Spleen (tissue), 11 donors: ENCODE measurements around the gene ABHD5. TPM values are rescaled to one million over a fixed set of nuclear protein-coding genes. Genes with fewer than 3 reads are reported as not detected.

Experiments used
- DNase-seq: peaks from one replicate; pipeline ENCODE4 v3.0.0-alpha.2; 2020
- H3K27ac ChIP-seq, 8 donors: fragments of 200-600 bp; sonication (generic) in 7 of 8; 1 replicate in 4 of 8; 2 replicates in 4 of 8; pipeline versions ENCODE4 v1.5.0 to v1.8.0; 2016 to 2021; ENCODE audit warnings: inconsistent platforms in 4 of 8, mild to moderate bottlenecking in 4 of 8, moderate library complexity in 1 of 8
- H3K27me3 ChIP-seq, 7 donors: fragments of 200-600 bp; sonication (generic) in 6 of 7; replicated peaks in 1 of 7; 1 replicate in 4 of 7; 2 replicates in 3 of 7; pipeline versions ENCODE4 v1.5.0 to v1.8.0; 2016 to 2021; ENCODE audit warnings: inconsistent platforms in 3 of 7, mild to moderate bottlenecking in 1 of 7
- H3K36me3 ChIP-seq, 6 donors: fragments of 200-600 bp; sonication (generic) in 5 of 6; 1 replicate in 4 of 6; 2 replicates in 2 of 6; pipeline versions ENCODE4 v1.5.0 to v1.8.0; 2016 to 2021; ENCODE audit warnings: inconsistent platforms in 2 of 6
- H3K4me1 ChIP-seq, 6 donors: fragments of 200-600 bp; sonication (generic) in 5 of 6; 1 replicate in 3 of 6; 2 replicates in 3 of 6; pipeline versions ENCODE4 v1.5.0 to v1.8.0; 2016 to 2021; ENCODE audit warnings: inconsistent platforms in 3 of 6
- H3K4me3 ChIP-seq, 8 donors: fragments of 200-600 bp; sonication (generic) in 7 of 8; 1 replicate in 4 of 8; 2 replicates in 4 of 8; pipeline versions ENCODE4 v1.5.0 to v1.8.0; 2016 to 2021; ENCODE audit warnings: inconsistent platforms in 4 of 8, mild to moderate bottlenecking in 4 of 8, moderate library complexity in 2 of 8
- H3K9me3 ChIP-seq, 8 donors: fragments of 200-600 bp; sonication (generic) in 7 of 8; 1 replicate in 4 of 8; 2 replicates in 4 of 8; pipeline versions ENCODE4 v1.5.0 to v1.8.0; 2016 to 2021; ENCODE audit warnings: inconsistent platforms in 4 of 8
- POLR2A ChIP-seq, 3 donors: fragments of 450-650 bp; IDR thresholded peaks; one replicate each; pipeline ENCODE4 v1.5.1; 2017; ENCODE audit warnings: antibody characterized with exemption in 3 of 3, mild to moderate bottlenecking in 1 of 3
- POLR2AphosphoS5 ChIP-seq, 3 donors: sonication (generic); formaldehyde crosslinking; IDR thresholded peaks; one replicate each; pipeline ENCODE4 v1.5.1; 2017; ENCODE audit warnings: antibody characterized with exemption in 3 of 3
- WGBS, 5 donors: extraction: QIAGEN DNeasy Blood & Tissue Kit in 3 of 5; methylation state at CpG; one replicate each; pipeline versions ENCODE4 v1.1.5 to v1.1.7; 2013 to 2018; 5-methylcytosine and 5-hydroxymethylcytosine counted together
- intact Hi-C: fragments of 100-400 bp; cut with DNase I; formaldehyde crosslinking; loops from one replicate; pipeline ENCODE4 v1.15.0; 2023; ENCODE audit warnings: low total_unique reads
- polyA plus RNA-seq, 3 donors: library from polyadenylated mRNA; stranded (reverse); fragments of 200-250 nt; gene quantifications; one replicate each; pipeline ENCODE4 v1.2.1, GENCODE V29; 2013
- total RNA-seq, 7 donors: library from RNA; depleted of rRNA in 3 of 7; stranded (reverse); fragments of >200 nt in 3 of 7; fragmentation: NEBNext Ultra II Directional in 4 of 7; extraction: Animal tissue kit (Norgen Biotek cat#: 25700) in 4 of 7; gene quantifications; one replicate each; pipeline versions ENCODE4 v1.1.0 to v1.2.1, GENCODE V29; 2016 to 2021
- TF ChIP-seq, protein P1 (sequence below), 11 experiments: fragments of 200-600 bp in 7 of 11; fragments of 450-650 bp in 4 of 11; sonication (generic) in 4 of 11; IDR thresholded peaks in 8 of 11; conservative IDR thresholded peaks in 3 of 11; 1 replicate in 7 of 11; 2 replicates in 4 of 11; pipeline versions ENCODE4 v1.4.0 to v1.8.0; 2016 to 2021; ENCODE audit warnings: antibody characterized with exemption in 11 of 11, inconsistent platforms in 4 of 11, mild to moderate bottlenecking in 1 of 11
- donor health status: healthy with polysubstance abuse.
- donor health status: DM: no; HTN: no; CAD: no; lungs with moderate emphysema.
- donor health status: DM: no; HTN: no; CAD: no.
- donor health status: Bipolar disorder and iron deficiency.
- donor health status: healthy.
- donor health status: DM: no; HTN: no; CAD: no.
- donor health status: DM: yes; HTN: yes; CAD: no.

ABHD5 gene
- total and polyA plus RNA-seq, 10 donors, result 2.6 to 44.8 (median 23.1) TPM

DNA sequence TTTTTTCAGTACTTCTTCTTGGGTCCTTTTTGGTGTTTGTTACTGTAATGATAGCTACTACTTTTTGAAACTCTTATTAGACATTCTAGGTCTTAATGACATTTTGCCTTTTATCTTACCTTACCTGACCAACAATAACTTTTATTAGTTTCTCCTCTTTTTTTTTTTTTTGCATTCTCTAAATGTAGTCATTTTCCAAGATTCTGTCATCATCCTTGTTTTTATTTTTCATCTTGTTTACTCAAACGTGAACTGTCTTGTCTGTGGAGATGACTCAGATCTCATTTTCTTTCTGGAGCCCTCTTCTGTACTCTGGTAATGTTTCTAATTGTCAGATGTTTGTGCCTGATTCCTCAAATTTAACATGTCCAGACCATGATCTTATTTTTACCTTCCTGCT, 2.9 kb downstream of the ABHD5 start:
- Histone ChIP-seq H3K27ac (peak overlapping the region in 6 of 8 donors; percentile 1 to 99 (median 97)), H3K9me3 (no peaks in the 10 kb centered on the region), H3K4me1 (peaks cover 8 to 71% (median 24%) of the 10 kb centered on the region in 6 donors), H3K27me3 (no peaks in the 10 kb centered on the region), H3K36me3 (no peaks in the 10 kb centered on the region), H3K4me3 (no peak overlapping the region)
- intact Hi-C loops, result loop anchor here (5.0 kb wide), 1 partner anchor 71 kb away; the partner anchor contains the start of gene ANO10
- TF ChIP-seq, protein P1, sequence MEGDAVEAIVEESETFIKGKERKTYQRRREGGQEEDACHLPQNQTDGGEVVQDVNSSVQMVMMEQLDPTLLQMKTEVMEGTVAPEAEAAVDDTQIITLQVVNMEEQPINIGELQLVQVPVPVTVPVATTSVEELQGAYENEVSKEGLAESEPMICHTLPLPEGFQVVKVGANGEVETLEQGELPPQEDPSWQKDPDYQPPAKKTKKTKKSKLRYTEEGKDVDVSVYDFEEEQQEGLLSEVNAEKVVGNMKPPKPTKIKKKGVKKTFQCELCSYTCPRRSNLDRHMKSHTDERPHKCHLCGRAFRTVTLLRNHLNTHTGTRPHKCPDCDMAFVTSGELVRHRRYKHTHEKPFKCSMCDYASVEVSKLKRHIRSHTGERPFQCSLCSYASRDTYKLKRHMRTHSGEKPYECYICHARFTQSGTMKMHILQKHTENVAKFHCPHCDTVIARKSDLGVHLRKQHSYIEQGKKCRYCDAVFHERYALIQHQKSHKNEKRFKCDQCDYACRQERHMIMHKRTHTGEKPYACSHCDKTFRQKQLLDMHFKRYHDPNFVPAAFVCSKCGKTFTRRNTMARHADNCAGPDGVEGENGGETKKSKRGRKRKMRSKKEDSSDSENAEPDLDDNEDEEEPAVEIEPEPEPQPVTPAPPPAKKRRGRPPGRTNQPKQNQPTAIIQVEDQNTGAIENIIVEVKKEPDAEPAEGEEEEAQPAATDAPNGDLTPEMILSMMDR (IDR thresholded peaks at IDR 0.05 in 8 of 11, conservative IDR thresholded peaks at IDR 0.05 in 3 of 11), result no peak
- TF ChIP-seq POLR2A (IDR thresholded peaks at IDR 0.05) (no peak), POLR2AphosphoS5 (IDR thresholded peaks at IDR 0.05) (no peak)
- WGBS, 5 donors, result 58 to 85% (median 71%) methylated on average over 1 of the region's 1 CpG
- no peak for DNase-seq

DNA sequence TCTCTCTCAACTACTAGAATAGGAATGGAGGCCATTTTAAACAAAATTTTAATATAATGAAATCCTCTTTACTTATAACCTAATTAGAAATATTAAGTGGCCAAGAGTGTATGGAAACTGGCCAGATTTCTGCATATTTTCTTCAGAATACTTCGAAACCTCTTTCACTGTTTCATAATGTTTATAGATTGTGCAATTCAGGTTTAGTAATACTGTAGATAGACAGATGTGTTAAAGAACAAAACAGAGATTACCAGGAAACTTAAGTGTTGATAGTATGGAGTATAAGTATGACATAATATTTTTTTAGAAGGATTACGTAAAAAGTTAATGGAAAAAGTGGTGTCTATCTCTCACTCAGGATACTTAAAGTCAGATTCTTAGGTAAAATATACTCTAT, 4.7 kb downstream of the ABHD5 start:
- no peaks in the 10 kb centered on the region for H3K9me3 ChIP-seq
- no peak overlapping the region for H3K4me3 ChIP-seq
- DNase-seq, result no peak
- peaks cover 0 to 15% (median 0%) of the 10 kb centered on the region in 6 donors for H3K36me3 ChIP-seq
- H3K27me3 ChIP-seq, result no peaks in the 10 kb centered on the region
- H3K27ac ChIP-seq, result peak overlapping the region in 6 of 8 donors; percentile 32 to 95 (median 70)
- intact Hi-C loops, result no loop called here
- WGBS, 5 donors, result 52 to 75% (median 70%) methylated on average over 2 of the region's 2 CpGs
- TF ChIP-seq, protein P1 (IDR thresholded peaks at IDR 0.05 in 8 of 11, conservative IDR thresholded peaks at IDR 0.05 in 3 of 11), result no peak
- no peak for TF ChIP-seq POLR2A (IDR thresholded peaks at IDR 0.05)
- TF ChIP-seq POLR2AphosphoS5 (IDR thresholded peaks at IDR 0.05), result no peak
- H3K4me1 ChIP-seq, result peaks cover 2 to 61% (median 16%) of the 10 kb centered on the region in 6 donors

DNA sequence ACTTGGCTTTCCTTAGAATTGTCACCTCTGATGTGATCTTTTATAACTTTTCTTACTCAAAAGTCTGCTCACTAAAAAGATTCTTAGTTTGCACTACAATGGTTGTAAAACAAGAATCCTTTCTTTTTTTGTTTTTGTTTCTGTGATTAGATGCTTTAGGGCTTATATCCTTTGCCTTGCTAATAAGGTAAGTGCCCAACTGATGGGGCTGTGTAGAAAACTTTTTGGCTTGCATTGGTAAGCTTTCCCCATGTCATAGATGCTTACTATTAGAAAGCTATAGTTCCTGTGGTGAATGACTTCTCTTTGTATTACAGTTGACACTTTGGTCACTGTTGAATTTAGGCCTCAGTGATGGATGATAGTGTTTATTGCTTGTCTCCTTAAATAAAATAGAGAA, 5.1 kb downstream of the ABHD5 start:
- Histone ChIP-seq H3K9me3 (no peaks in the 10 kb centered on the region), H3K4me1 (peaks cover 2 to 59% (median 16%) of the 10 kb centered on the region in 6 donors), H3K4me3 (no peak overlapping the region), H3K36me3 (peaks cover 0 to 19% (median 0%) of the 10 kb centered on the region in 6 donors), H3K27ac (peak overlapping the region in 6 of 8 donors; percentile 32 to 95 (median 70)), H3K27me3 (no peaks in the 10 kb centered on the region)
- intact Hi-C loops, result no loop called here
- TF ChIP-seq POLR2AphosphoS5 (IDR thresholded peaks at IDR 0.05), result no peak
- TF ChIP-seq POLR2A (IDR thresholded peaks at IDR 0.05), result no peak
- TF ChIP-seq, protein P1 (IDR thresholded peaks at IDR 0.05 in 8 of 11, conservative IDR thresholded peaks at IDR 0.05 in 3 of 11), result no peak
- no peak for DNase-seq

DNA sequence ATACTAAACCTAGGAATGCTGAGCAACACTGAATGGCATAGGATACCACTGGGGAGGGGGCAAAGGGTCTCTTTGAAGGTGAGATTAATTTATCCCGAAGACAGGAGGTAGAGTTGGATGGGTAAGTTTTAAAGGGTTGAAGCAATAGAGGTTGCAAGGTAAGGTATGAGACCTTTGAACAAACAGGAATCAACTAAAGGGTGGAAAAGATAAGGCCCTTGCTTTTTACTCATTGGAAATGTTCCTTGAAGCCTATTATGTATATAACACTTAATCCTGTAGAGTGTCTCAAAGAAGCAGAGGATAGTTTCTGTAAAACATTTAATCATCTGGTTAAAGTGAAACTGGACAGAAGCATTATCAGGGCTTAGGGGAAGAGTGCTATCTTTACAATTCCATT, 5.7 kb downstream of the ABHD5 start:
- H3K27ac ChIP-seq, result peak overlapping the region in 6 of 8 donors; percentile 32 to 95 (median 70)
- H3K4me1 ChIP-seq, result peaks cover 2 to 59% (median 15%) of the 10 kb centered on the region in 6 donors
- H3K4me3 ChIP-seq, result peak overlapping the region in 1 of 8 donors; percentile 2
- 75 to 95% (median 81%) methylated on average over 1 of the region's 1 CpG for WGBS, 5 donors
- H3K9me3 ChIP-seq, result no peaks in the 10 kb centered on the region
- H3K36me3 ChIP-seq, result peaks cover 0 to 25% (median under 1%) of the 10 kb centered on the region in 6 donors
- no peak for DNase-seq
- intact Hi-C loops, result no loop called here
- H3K27me3 ChIP-seq, result no peaks in the 10 kb centered on the region
- TF ChIP-seq, protein P1 (IDR thresholded peaks at IDR 0.05 in 8 of 11, conservative IDR thresholded peaks at IDR 0.05 in 3 of 11), result no peak
- TF ChIP-seq POLR2A (IDR thresholded peaks at IDR 0.05) (no peak), POLR2AphosphoS5 (IDR thresholded peaks at IDR 0.05) (no peak)
